K562 (cell line): ENCODE results near the gene CAMKV. TPM values are rescaled to one million over a fixed set of nuclear protein-coding genes. Genes with fewer than 3 reads are reported as not detected.

ENCODE experiments used
- ATAC-seq: fragments of 200-7000 bp; cut with Tn5 transposase; 3 replicates; pipeline ENCODE4 v1.9.1; 2020; ENCODE audit warnings: moderate library complexity
- BruUV-seq: library from RNA; stranded (reverse); fragments of 400-500 nt; replicated peaks from 2 replicates; lab custom pipeline; 2021; lab: Mats Ljungman, UMichigan
- CTCF ChIA-PET: fragments of 300-600 bp; formaldehyde crosslinking; extraction: SDS; loops from one replicate; lab custom pipeline; 2021; ENCODE audit warnings: low intra/inter-chr PET ratio; lab: Yijun Ruan, JAX
- POLR2A ChIA-PET: fragments of 300-600, 350-650 bp; sonication (Branson Sonifier 250); formaldehyde crosslinking; extraction: SDS; loops from one replicate; lab custom pipeline; 2021; ENCODE audit warnings: antibody characterized with exemption, inconsistent platforms; lab: Yijun Ruan, JAX
- DNase-seq, 4 experiments: peaks; one replicate each; pipeline versions ENCODE4 v3.0.0 to v3.0.0-alpha.2; 2011 to 2018; ENCODE audit warnings: low spot score in 3 of 4, mixed read lengths in 3 of 4; ENCODE audit errors: extremely low read depth in 1 of 4
- FAIRE-seq: peaks from 2 replicates; lab custom pipeline; 2011; peaks lifted over from hg19 to GRCh38; lab: Jason Lieb, UNC
- H2AFZ ChIP-seq: 2 replicates; pipeline ENCODE4 v1.6.0; 2011; ENCODE audit warnings: low read depth, low read length, control low read depth, inconsistent platforms
- H3K27ac ChIP-seq: fragments of 200-600 bp; 3 replicates; pipeline ENCODE4 v1.8.0; 2011; ENCODE audit warnings: low read depth, mild to moderate bottlenecking, control low read depth, inconsistent platforms, low read length, moderate library complexity, mixed read lengths; ENCODE audit errors: extremely low read depth
- H3K27me3 ChIP-seq, 2 experiments: fragments of 300-600 bp in 1 of 2; 2 replicates in 1 of 2; 3 replicates in 1 of 2; pipeline versions ENCODE4 v1.6.0 to v1.8.0; 2011; ENCODE audit warnings: inconsistent platforms in 2 of 2, low read length in 2 of 2, mild to moderate bottlenecking in 1 of 2, mixed read lengths in 1 of 2, moderate library complexity in 1 of 2; ENCODE audit not compliant: control insufficient read depth in 2 of 2, insufficient read depth in 2 of 2
- H3K36me3 ChIP-seq: fragments of 300-600 bp; 3 replicates; pipeline ENCODE4 v1.8.0; 2011; ENCODE audit warnings: mild to moderate bottlenecking, low read length, inconsistent platforms; ENCODE audit not compliant: control insufficient read depth, insufficient read depth
- H3K4me1 ChIP-seq, 2 experiments: fragments of 200-600 bp in 1 of 2; replicated peaks in 1 of 2; 2 replicates in 1 of 2; 3 replicates in 1 of 2; pipeline versions ENCODE4 v1.5.1 to v1.8.0; 2011; ENCODE audit warnings: inconsistent platforms in 2 of 2, low read length in 2 of 2, mild to moderate bottlenecking in 1 of 2, mixed read lengths in 1 of 2, moderate library complexity in 1 of 2; ENCODE audit not compliant: control insufficient read depth in 2 of 2, insufficient read depth in 2 of 2
- H3K4me2 ChIP-seq: 2 replicates; pipeline ENCODE4 v1.6.1; 2011; ENCODE audit warnings: low read length, control low read depth, inconsistent platforms, mixed read lengths; ENCODE audit not compliant: insufficient read depth
- H3K4me3 ChIP-seq: fragments of 200-600 bp; sonication (generic), shearing (Covaris generic); 2 replicates; pipeline ENCODE4 v1.5.1; 2016; ENCODE audit warnings: control low read depth, inconsistent platforms
- H3K79me2 ChIP-seq: fragments of 200-600 bp; 3 replicates; pipeline ENCODE4 v1.8.0; 2011; ENCODE audit warnings: low read length, inconsistent platforms; ENCODE audit not compliant: control insufficient read depth, insufficient read depth
- H3K9ac ChIP-seq, 2 experiments: 2 replicates each; pipeline versions ENCODE4 v1.6.0 to v1.6.1; 2011; ENCODE audit warnings: low read depth in 2 of 2, low read length in 2 of 2, control low read depth in 1 of 2, inconsistent platforms in 1 of 2, mild to moderate bottlenecking in 1 of 2, mixed read lengths in 1 of 2; ENCODE audit not compliant: insufficient read depth in 1 of 2
- H3K9me1 ChIP-seq: one replicate; pipeline ENCODE4 v1.6.0; 2011; ENCODE audit warnings: inconsistent platforms, mild to moderate bottlenecking, low read length, moderate library complexity; ENCODE audit not compliant: control insufficient read depth, insufficient read depth
- H3K9me3 ChIP-seq: replicated peaks from 2 replicates; pipeline ENCODE4 v1.5.1; 2011; ENCODE audit warnings: low read depth, low read length, inconsistent platforms; ENCODE audit not compliant: control insufficient read depth, insufficient read depth
- H4K20me1 ChIP-seq: replicated peaks from 2 replicates; pipeline ENCODE4 v1.6.1; 2011; ENCODE audit warnings: low read length, inconsistent platforms, mixed read lengths; ENCODE audit not compliant: control insufficient read depth, insufficient read depth
- CSDE1 ChIP-seq, 2 experiments: fragments of 450-650 bp; IDR thresholded peaks; 2 replicates each; pipeline ENCODE4 v1.6.1; 2016; ENCODE audit warnings: mild to moderate bottlenecking in 1 of 2
- HSF4 ChIP-seq: fragments of 250-450 bp; sonication (Bioruptor Pico); IDR thresholded peaks from 2 replicates; pipeline ENCODE4 v2.1.2; 2022; ENCODE audit warnings: mild to moderate bottlenecking, moderate library complexity, borderline replicate concordance
- SMAD1 ChIP-seq: fragments of 150-350 bp; IDR thresholded peaks from 2 replicates; pipeline ENCODE4 v1.6.1; 2014; ENCODE audit warnings: low read length, low read depth; ENCODE audit not compliant: partially characterized antibody
- SMAD3 ChIP-seq: fragments of 450-650 bp; formaldehyde crosslinking; conservative IDR thresholded peaks from 2 replicates; pipeline ENCODE4 v1.4.0; 2020; ENCODE audit warnings: mild to moderate bottlenecking
- TCFL5 ChIP-seq: fragments of 250-450 bp; sonication (Bioruptor Pico); conservative IDR thresholded peaks from 2 replicates; pipeline ENCODE4 v1.6.1; 2021; ENCODE audit warnings: mild to moderate bottlenecking, moderate library complexity, matching md5 sums
- ZBTB33 ChIP-seq: sonication (generic); formaldehyde crosslinking; IDR thresholded peaks from 2 replicates; pipeline ENCODE4 v1.8.1; 2023; ENCODE audit warnings: mild to moderate bottlenecking, missing genetic modification reagents
- ZNF75A ChIP-seq: fragments of 450-650 bp; formaldehyde crosslinking; IDR thresholded peaks from 2 replicates; pipeline ENCODE4 v1.4.0; 2020; ENCODE audit warnings: mild to moderate bottlenecking
- WGBS: fragments of 100-300 bp; shearing (Covaris generic); methylation state at CpG from one replicate; pipeline ENCODE4 v1.1.6; 2016; ENCODE audit warnings: low coverage, mixed read lengths; ENCODE audit not compliant: insufficient coverage; ENCODE audit errors: missing lambda C conversion rate; 5-methylcytosine and 5-hydroxymethylcytosine counted together
- in situ Hi-C: fragments of 300-500 bp; cut with MboI; formaldehyde crosslinking; loops from 4 replicates; pipeline ENCODE4 v1.15.0; 2018; ENCODE audit warnings: inconsistent platforms, mixed read lengths
- intact Hi-C: fragments of 100-400 bp; cut with micrococcal nuclease; formaldehyde crosslinking; loops from 2 replicates; pipeline ENCODE4 v1.14.2; 2022
- polyA plus RNA-seq, 8 experiments: library from polyadenylated mRNA; depleted of rRNA in 4 of 8; stranded (reverse) in 5 of 8; unstranded in 3 of 8; fragments of >200 nt; fragmentation: Nextera tagmentation in 2 of 8; fragmentation: Illumina TruSeq in 1 of 8; extraction: Ambion mirVana in 2 of 8; extraction: Trizol in 1 of 8; gene quantifications; 2 replicates each; pipeline versions ENCODE4 v1.2.1 to v1.2.3, GENCODE V29; 2011 to 2014; ENCODE audit warnings: inconsistent platforms in 1 of 8, missing spikeins in 1 of 8
- total RNA-seq, 7 experiments: library from RNA; depleted of rRNA in 6 of 7; stranded (reverse); fragments of >200 nt in 6 of 7; fragmentation: Illumina TruSeq in 2 of 7; extraction: Trizol in 2 of 7; gene quantifications; 2 replicates each; pipeline versions ENCODE4 v1.2.1 to v1.2.3, GENCODE V29; 2011 to 2021; ENCODE audit warnings: low replicate concordance in 1 of 7
- TF ChIP-seq, protein P1 (sequence below): fragments of 200-800 bp; sonication (Bioruptor generic); IDR thresholded peaks from 2 replicates; pipeline ENCODE4 v1.6.1; 2017; ENCODE audit warnings: missing genetic modification characterization, missing compliant biosample characterization
- TF ChIP-seq, protein P2 (sequence below), 2 experiments: fragments of 450-650 bp; formaldehyde crosslinking in 1 of 2; IDR thresholded peaks; 2 replicates each; pipeline versions ENCODE4 v1.4.0 to v1.6.1; 2014 to 2020; ENCODE audit warnings: mild to moderate bottlenecking in 2 of 2, borderline replicate concordance in 1 of 2, low read depth in 1 of 2

Gene CAMKV
- total and polyA plus RNA-seq, 9 of the 15 experiments (the other 6 are each of a cell fraction or from before 2014, with no cell fraction given) = 0.08 to 2.7 (median 0.79) TPM

DNA sequence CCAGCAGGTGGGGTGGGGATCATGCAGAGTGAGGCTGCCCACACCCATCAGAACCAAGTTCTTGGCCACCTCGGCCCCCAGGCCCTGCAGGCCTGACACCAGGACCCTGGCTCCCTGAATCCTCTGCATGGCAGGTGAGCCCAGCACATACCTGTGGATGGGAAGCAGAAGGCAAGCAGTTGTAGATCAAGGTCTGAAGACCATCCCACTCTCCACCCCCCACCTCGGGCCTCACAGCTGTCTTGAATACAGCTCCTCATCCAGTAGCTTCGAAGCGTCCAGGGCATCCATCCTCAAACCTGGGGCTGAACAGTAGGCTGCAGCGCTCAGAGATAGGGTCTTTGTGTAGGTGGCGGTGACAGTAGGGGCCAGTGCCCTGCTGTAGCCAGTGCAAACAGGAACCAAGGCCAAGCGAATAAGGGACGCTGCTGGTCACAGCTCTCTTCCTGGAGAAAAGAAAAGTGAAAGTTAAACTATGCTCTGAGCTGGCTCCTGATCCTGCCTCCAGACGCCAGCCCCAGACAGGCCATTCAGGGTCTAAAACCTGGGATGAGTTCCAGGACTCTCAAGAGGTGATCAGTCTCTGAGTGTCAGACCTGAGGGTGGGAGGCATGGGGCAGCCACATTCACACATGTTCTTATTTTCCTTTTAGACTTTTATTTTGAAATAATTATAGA, 56.1 kb downstream of the CAMKV start, which contains the start of gene UBA7:
TSS of gene UBA7 (minus strand) at position 457 of the 678 bp plus-strand sequence. CDS start at position 291, 166 bp downstream.
- no TSS peak for BruUV-seq
- Histone ChIP-seq H3K9me3 (no peaks in the 10 kb centered on the region), H3K27me3 (no peaks in the 10 kb centered on the region), H3K4me3 (no peak within 1 kb of the TSS), H4K20me1 (no peaks in the 10 kb centered on the region), H2AFZ (peak within 1 kb of the TSS; percentile 88), H3K4me2 (peak within 1 kb of the TSS; percentile 43), H3K27ac (no peak within 1 kb of the TSS), H3K9ac (peak within 1 kb of the TSS; percentile 16 to 55; a peak in 3 of 4 replicates), H3K79me2 (no peaks in the 10 kb centered on the region), H3K36me3 (no peaks in the 10 kb centered on the region), H3K9me1 (no peaks in the 10 kb centered on the region), H3K4me1 (peaks cover 0 to 15% of the 10 kb centered on the region in 2 experiments; a peak in 3 of 5 replicates)
- DNase-seq = peak in 2 of 4 experiments; percentile 17
- WGBS = 23% methylated on average over 9 of the region's 9 CpGs
- intact Hi-C loops (no loop called here), in situ Hi-C loops (no loop called here)
- peak; percentile 77 for ATAC-seq
- ChIA-PET CTCF (no interaction called here), POLR2A (interaction anchor here (0.6 to 2.1 kb wide), 4 partner anchors 9 to 1413 kb away, joined by 3 to 10 read pairs (median 3); partner anchors contain the start of gene INKA1)
- no peak for FAIRE-seq
- TF ChIP-seq, protein P1, sequence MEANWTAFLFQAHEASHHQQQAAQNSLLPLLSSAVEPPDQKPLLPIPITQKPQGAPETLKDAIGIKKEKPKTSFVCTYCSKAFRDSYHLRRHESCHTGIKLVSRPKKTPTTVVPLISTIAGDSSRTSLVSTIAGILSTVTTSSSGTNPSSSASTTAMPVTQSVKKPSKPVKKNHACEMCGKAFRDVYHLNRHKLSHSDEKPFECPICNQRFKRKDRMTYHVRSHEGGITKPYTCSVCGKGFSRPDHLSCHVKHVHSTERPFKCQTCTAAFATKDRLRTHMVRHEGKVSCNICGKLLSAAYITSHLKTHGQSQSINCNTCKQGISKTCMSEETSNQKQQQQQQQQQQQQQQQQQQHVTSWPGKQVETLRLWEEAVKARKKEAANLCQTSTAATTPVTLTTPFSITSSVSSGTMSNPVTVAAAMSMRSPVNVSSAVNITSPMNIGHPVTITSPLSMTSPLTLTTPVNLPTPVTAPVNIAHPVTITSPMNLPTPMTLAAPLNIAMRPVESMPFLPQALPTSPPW (CRISPR knock-in tag) = 0 out of 2 replicates have a peak, but pooled peaks have one; percentile 14
- TF ChIP-seq ZBTB33 (CRISPR knock-in tag) = no peak
- TF ChIP-seq TCFL5 (CRISPR knock-in tag) = no peak
- no peak for TF ChIP-seq ZNF75A
- no peak for TF ChIP-seq CSDE1 (IDR thresholded peaks at IDR 0.05)
- TF ChIP-seq, protein P2, sequence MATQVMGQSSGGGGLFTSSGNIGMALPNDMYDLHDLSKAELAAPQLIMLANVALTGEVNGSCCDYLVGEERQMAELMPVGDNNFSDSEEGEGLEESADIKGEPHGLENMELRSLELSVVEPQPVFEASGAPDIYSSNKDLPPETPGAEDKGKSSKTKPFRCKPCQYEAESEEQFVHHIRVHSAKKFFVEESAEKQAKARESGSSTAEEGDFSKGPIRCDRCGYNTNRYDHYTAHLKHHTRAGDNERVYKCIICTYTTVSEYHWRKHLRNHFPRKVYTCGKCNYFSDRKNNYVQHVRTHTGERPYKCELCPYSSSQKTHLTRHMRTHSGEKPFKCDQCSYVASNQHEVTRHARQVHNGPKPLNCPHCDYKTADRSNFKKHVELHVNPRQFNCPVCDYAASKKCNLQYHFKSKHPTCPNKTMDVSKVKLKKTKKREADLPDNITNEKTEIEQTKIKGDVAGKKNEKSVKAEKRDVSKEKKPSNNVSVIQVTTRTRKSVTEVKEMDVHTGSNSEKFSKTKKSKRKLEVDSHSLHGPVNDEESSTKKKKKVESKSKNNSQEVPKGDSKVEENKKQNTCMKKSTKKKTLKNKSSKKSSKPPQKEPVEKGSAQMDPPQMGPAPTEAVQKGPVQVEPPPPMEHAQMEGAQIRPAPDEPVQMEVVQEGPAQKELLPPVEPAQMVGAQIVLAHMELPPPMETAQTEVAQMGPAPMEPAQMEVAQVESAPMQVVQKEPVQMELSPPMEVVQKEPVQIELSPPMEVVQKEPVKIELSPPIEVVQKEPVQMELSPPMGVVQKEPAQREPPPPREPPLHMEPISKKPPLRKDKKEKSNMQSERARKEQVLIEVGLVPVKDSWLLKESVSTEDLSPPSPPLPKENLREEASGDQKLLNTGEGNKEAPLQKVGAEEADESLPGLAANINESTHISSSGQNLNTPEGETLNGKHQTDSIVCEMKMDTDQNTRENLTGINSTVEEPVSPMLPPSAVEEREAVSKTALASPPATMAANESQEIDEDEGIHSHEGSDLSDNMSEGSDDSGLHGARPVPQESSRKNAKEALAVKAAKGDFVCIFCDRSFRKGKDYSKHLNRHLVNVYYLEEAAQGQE (IDR thresholded peaks at IDR 0.05; ENCODE audit: borderline replicate concordance) = peak; percentile 73
- TF ChIP-seq, protein P2 (CRISPR knock-in tag; IDR thresholded peaks at IDR 0.05; ENCODE audit: low read depth) = no peak
- no peak for TF ChIP-seq SMAD1
- TF ChIP-seq HSF4 (CRISPR knock-in tag) = no peak
- TF ChIP-seq SMAD3 (CRISPR knock-in tag) = no peak
